Cortex of kidney (tissue), 1 donor: ENCODE measurements around the gene CACNA2D3.
"Not testable (repeated sequence)": the region's sequence is repeated elsewhere in the genome, so short reads cannot be mapped to it uniquely, and the experiment has no call there.

Experiments used
- DNase-seq: peaks from one replicate; lab custom pipeline; 2025; lab: John Stamatoyannopoulos, UW

The CACNA2D3 gene

DNA sequence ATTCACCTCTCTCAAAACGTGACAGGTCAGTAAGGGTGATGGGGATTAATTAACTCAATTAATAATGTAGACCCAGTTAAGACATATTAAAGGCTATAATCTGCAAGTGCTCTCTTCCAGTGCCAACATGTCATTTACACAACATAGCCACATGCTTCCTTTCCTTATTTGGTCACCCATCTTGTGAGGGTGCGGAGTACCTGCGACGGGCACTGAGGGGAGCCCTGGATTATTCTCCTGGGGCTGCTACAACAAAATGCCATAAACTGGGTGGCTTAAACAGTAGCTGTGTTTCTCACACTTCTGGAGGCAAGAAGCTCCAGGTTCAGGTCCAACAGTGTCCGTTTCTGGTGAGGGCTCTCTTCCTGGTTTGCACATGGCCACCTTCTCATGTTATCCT lies 962.9 kb downstream of the CACNA2D3 start:
- no peak for DNase-seq

- no peak for DNase-seq
These were observed 966.9 kb downstream of the CACNA2D3 start for GRCh38 chr3:55089211-55089610.

GRCh38 chr3:55090291-55090690 lies 967.9 kb downstream of the CACNA2D3 start:
- no peak for DNase-seq

DNA sequence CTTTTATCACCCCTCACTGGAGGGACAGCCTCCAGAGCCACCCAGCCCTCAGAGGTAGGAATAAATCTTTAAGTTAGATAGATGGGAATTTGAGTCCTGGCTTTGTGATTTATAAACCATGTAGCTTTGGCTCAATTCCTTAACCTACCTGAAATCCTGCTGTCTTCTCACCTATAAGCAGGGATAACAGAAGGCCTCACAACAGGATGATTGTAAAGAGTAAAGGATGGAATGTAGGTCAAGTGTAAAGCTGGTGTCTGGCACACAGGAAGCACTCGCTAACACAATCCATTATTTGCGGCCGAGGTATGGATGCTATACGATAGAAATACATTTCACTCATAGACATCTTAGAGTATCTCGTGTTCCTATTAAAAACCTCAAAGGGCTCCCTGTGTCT lies 968.4 kb downstream of the CACNA2D3 start:
- no peak for DNase-seq

- DNase-seq: no peak
These were observed 969.3 kb downstream of the CACNA2D3 start for GRCh38 chr3:55091381-55092225.

- DNase-seq: no peak
These were observed 972.3 kb downstream of the CACNA2D3 start for GRCh38 chr3:55094676-55095075.

GRCh38 chr3:55097441-55097840 lies 975.1 kb downstream of the CACNA2D3 start:
- DNase-seq: no peak

DNA sequence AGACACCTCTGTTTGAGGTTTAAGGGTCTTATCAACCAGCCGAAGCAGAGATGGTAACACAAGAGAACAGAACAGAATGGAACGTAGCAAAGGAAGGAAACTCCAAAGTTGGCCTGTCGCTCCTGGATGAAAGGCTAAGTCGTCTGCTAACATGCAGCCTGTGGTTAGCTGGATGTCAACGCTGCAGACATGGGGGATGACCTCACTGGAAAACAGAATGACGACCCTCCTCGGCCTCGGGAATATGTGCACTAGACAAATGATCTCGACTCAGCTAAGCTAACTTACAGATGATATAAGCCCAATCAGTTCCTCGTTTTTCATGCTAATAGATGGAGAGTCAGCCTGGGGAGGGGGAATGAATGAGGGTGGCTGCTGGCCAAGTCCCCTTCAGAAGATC lies 983.3 kb downstream of the CACNA2D3 start:
- DNase-seq: no peak

- no peak for DNase-seq
These were observed 984.8 kb downstream of the CACNA2D3 start for GRCh38 chr3:55107187-55107586.

- not testable (repeated sequence) for DNase-seq
These were observed 989.6 kb downstream of the CACNA2D3 start for GRCh38 chr3:55111906-55112305.

GRCh38 chr3:55118451-55118850 lies 996.1 kb downstream of the CACNA2D3 start:
- no peak for DNase-seq

- DNase-seq: no peak
These were observed 996.9 kb downstream of the CACNA2D3 start for GRCh38 chr3:55119268-55119667.

DNA sequence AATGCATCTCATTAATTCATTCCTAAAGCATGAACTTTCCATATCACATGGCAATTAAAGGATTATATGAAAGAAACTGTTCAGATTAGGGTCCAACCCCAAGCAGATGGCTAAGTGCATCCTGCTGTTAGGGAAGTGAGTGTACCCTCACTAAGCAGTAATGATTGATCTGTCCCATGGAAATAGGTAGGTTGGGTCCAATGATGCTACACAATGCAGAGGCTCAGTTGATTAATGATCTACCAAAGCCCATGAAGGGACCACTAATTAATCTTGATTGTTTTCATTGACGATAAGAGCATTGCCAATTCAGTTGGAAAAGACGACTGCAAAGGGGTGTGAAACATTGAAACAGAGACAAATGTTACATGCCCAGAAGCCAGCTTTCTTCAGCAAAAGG lies 1000.0 kb downstream of the CACNA2D3 start:
- DNase-seq: no peak
